HG03575 (cell line): ENCODE results near the gene ONECUT2.
"Not testable (repeated sequence)": the region's sequence is repeated elsewhere in the genome, so short reads cannot be mapped to it uniquely, and the experiment has no call there.

Source experiments
- ATAC-seq: cut with Tn5 transposase; IDR thresholded peaks from one replicate; pipeline ENCODE4 v1.9.1; 2021; ENCODE audit not compliant: unreplicated experiment, insufficient number of reproducible peaks, low FRiP score; ENCODE audit errors: extremely low read depth

The ONECUT2 gene

GRCh38 chr18:57434536-57435494 is at the start of gene ONECUT2:
Gene ONECUT2, plus strand, starts transcription at chr18:57435374. Its CDS starts 343 bp downstream, at chr18:57435717.
- no peak for ATAC-seq

DNA sequence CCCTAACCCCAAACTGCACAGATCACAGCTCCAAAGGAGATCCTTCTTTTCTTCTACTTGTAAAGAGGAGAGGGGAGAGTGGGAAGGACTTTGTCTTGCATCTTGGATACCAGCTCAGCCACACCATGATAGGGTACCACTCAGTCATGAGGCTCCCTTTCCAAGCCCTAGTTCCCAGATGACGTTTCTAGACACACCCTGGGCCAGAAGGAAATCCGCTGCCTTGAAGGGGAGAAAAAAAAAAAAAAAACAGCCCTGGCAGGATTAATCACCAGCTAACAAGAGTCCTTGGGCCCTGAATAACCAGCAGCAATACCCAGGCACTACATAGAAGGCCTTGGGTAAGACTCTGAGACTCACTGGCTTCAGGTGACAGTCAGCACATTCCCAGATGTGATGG is 45.9 kb upstream of the ONECUT2 start:
- no peak for ATAC-seq

DNA sequence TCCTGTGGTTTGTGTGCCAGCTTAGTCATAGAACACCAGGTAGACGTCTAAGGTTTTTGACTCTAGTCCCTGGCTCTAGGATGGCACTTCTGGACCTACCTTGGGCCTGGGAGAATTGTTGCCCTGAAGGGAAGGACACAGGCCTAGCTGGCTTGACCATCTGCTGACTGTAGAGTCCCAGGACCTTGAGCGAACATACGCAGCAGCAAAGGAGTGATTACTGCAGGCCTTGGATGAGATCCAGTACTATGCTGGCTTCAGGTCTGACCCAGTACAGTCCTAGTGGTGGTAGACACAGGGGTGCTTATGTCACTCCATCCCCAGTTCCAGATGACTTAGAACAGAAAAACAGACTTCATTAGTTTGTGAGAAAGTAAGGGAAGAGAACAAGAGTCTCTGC is 45.1 kb upstream of the ONECUT2 start:
- no peak for ATAC-seq

- not testable (repeated sequence) for ATAC-seq
Observed at GRCh38 chr18:57394749-57395148, 40.4 kb upstream of the ONECUT2 start.

DNA sequence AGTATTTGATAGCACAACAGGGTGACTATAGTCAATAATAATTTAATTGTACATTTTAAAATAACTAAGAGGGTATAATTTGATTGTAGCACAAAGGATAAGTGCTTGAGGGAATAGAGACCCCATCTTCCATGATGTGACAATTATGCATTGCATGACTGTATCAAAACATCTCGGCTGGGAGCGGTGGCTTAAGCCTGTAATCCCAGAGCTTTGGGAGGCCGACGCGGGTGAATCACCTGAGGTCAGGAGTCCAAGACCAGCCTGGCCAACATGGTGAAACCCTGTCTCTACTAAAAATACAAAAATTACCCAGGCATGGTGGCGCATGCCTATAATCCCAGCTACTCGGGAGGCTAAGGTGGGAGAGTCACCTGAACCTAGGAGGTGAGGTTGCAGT is 38.3 kb upstream of the ONECUT2 start:
- not testable (repeated sequence) for ATAC-seq

DNA sequence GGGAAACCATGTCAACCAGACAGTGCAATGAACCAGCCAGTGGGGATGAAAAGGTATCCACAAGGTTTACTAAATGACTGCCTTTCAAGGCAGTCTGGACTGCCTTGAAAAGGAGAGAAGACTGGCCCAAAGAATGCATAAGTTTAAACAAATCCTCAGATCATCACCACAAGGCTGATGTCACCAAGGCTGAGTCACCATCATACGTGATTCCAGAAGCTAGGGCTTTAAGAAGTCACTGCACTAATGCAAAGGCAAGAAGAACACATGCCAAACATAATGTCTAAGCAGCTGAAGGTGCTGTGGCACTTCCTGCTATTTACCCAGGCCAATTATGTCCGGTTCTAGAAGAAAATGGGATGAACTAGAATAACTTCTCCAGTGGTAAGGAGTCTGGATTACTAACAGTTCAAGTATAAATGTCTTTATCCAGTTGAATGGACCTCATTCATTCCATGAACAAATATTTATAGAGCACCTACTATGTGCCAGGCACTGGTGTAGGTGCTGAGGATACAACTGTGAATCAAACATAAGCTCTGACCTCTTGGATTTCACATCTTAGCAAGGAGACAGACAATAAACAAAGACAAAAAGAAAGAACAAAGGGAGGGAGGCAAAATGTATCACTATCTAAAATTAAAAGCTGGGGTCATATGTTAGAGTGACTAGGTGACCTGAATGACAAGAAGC is 37.6 kb upstream of the ONECUT2 start:
- ATAC-seq = no peak

- no peak for ATAC-seq
Observed at GRCh38 chr18:57404345-57404744, 30.8 kb upstream of the ONECUT2 start.

GRCh38 chr18:57409650-57410049 is 25.5 kb upstream of the ONECUT2 start:
- ATAC-seq = no peak

GRCh38 chr18:57410749-57411148 is 24.4 kb upstream of the ONECUT2 start:
- no peak for ATAC-seq

DNA sequence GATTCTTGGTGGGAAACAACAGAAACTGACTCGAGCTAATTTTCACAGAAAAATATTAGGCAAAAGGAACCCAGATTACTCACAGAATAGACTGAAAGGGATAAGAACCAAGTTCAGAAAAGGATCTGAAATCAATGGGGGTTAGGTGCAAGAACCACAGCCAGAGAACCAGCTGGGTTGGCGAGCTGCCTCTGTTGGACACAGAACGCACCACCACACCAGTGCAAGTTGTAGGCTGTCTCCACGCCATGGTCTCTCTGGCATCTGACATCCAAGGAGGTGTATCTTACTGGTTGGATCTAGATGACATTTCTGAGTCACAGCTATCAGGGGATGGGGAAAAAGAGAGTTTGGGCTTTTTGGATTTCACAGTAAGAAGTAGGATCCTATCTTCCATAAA is 18.6 kb upstream of the ONECUT2 start:
- no peak for ATAC-seq

- no peak for ATAC-seq
Observed at GRCh38 chr18:57422313-57422872, 12.8 kb upstream of the ONECUT2 start.

GRCh38 chr18:57423821-57424220 is 11.4 kb upstream of the ONECUT2 start:
- no peak for ATAC-seq

GRCh38 chr18:57425096-57425495 is 10.1 kb upstream of the ONECUT2 start:
- ATAC-seq = no peak

GRCh38 chr18:57426187-57426586 is 9.0 kb upstream of the ONECUT2 start:
- no peak for ATAC-seq

DNA sequence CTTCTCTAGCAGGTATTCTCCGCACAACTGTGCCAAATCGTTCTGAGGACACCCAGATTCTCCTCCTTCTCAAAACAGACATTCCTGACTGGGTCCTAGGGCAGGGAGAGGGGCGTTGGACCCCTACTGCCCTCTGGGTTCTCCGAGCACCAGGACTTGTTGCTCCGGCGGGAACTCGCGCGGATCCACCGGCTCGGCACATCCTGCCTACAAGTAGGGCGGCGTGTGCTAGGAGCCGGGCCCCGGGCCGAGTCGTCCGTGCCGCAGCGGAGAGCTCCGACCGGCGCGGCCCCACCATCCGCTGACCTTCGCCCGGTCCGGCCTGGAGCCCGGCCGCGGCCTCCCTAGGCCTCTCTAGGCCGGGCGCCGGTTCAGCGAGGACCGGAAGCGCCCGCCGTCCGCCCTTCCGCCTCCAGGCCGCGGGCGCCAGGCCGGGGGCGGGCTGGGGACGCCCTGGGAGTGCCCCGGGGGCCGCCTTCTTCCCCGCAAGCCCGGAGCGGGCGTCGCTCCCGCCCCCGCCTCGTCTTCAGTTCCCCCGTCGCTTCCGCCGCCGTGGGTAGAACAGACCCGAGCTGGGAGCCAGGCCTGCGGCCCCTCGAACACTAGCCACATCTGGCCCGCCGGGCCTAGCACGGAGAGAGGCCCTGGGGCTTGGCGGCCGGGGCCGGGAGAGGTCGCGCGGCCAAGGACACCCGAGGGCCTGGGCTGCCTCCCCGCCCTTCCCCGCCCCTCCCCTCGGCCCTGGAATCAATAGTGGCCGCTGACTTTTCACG is 7.6 kb upstream of the ONECUT2 start:
- no peak for ATAC-seq

DNA sequence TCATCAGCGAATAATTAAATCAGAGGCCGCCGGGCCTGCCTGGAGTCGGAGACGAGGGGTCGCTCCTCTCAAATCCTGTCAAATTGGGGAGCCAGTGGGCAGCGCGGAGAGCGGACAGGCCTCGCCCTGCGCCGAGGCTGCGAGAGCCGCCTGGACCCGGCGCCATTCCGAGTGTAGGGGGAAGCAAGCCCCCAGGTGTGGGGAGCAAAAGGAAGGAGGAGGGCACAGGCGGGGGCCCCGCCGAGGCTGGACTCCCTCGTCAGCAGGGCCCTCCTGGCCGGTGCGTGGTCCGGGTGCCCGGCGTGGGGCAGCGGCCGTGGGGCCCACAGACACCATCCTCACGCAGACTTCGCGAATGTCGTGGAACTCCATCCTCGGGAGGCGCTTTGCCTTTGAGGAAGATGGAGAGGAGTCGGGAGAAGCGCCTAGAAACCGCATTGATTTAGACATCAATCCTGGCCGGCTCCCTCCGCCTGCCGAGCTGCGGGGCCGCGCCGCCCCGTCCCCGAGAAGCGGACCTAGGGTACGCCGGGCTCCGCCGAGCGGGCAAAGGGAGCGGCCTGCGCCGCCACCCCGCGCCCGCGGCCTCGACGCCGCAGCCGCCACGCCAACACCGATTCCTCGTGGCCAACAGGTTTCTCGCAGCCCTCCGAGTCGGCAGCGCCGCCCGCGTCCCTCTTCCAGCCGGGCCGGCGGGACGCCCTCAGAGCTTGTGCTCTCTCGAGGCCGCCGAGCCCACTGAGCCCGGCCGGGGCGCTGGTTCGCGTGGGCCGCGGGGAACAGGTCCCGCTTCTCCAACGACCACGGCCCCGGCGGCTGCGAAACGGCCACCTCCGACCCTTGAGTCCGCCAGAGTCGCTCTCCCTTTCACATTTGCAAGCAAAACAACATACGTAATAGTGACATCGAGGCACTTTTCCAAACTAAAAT is 6.7 kb upstream of the ONECUT2 start:
- ATAC-seq = no peak

DNA sequence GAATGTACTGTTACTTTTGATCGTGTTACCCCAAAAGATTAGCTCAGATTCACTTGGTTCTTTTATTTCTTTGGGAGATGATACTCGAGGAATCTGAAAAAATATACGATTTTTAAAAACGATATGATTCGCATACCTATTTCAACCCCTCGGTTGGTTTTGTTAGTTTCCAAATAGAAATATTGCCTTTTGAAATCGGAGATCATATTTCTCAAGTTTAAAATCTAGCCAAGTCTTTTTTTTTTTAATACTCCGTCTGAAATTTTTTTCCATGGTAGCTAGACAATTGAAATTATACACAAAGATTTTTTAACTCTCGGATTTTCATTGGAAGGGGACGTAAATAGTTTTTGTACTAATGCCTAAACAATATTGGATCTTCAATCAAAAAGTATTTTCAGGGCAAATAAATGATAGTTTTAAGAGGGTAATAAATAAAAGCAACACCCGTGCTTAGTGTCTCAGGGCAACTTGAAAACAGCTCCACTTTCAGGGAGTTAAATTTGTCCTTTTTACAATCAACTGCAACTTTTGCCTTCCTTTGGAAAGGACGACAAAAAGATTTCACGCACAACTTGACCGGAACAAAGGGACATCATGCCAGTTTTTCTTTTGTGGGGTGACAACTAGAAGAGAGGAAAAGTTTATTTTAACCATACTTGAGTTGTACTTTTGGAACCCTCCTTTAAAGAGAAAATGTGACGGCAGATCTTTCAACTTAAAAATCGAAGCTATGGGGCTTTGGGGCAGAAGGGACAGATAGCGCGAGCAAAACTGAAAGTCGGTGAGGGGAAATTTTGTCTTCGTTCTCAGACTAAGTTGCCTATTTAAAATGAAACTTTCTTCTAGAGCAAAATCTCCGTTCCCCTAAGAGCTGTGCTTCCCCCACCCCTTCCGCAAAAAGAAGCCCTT is 5.8 kb upstream of the ONECUT2 start:
- no peak for ATAC-seq
